Fibroblast of pulmonary artery (primary cell): Measurements from ENCODE around the gene MYL2.
A peak's percentile ranks its signal among the peaks of the same experiment; 100 is the strongest.

ENCODE experiments used
- DNase-seq: peaks from one replicate; pipeline ENCODE4 v3.0.0-alpha.2; 2010; ENCODE audit warnings: low read depth
- H3K4me3 ChIP-seq: replicated peaks from 2 replicates; pipeline ENCODE4 v1.5.1; 2011; ENCODE audit warnings: low read depth, mild to moderate bottlenecking, control low read depth, low read length, moderate library complexity
- CTCF ChIP-seq: IDR thresholded peaks from 2 replicates; pipeline ENCODE4 v1.5.1; 2011; ENCODE audit warnings: mild to moderate bottlenecking, control low read depth, low read length, inconsistent platforms; ENCODE audit errors: missing control alignments

Gene MYL2

GRCh38 chr12:110908377-110909152 is 11.8 kb downstream of the MYL2 start:
- H3K4me3 ChIP-seq = no peak overlapping the region
- DNase-seq = no peak
- no peak for TF ChIP-seq CTCF

GRCh38 chr12:110907583-110907982 is 12.8 kb downstream of the MYL2 start:
- no peak for DNase-seq
- TF ChIP-seq CTCF = no peak
- H3K4me3 ChIP-seq = no peak overlapping the region

- H3K4me3 ChIP-seq = no peak overlapping the region
- no peak for TF ChIP-seq CTCF
- peak; percentile 28 for DNase-seq
Observed at GRCh38 chr12:110906985-110907384, 13.4 kb downstream of the MYL2 start.

- TF ChIP-seq CTCF = no peak
- H3K4me3 ChIP-seq = no peak overlapping the region
- DNase-seq = no peak
Observed at GRCh38 chr12:110906516-110906915, 13.9 kb downstream of the MYL2 start.

- no peak overlapping the region for H3K4me3 ChIP-seq
- no peak for TF ChIP-seq CTCF
- DNase-seq = no peak
Observed at GRCh38 chr12:110906083-110906482, 14.3 kb downstream of the MYL2 start.

GRCh38 chr12:110903511-110903910 is 16.9 kb downstream of the MYL2 start:
- no peak for TF ChIP-seq CTCF
- H3K4me3 ChIP-seq = no peak overlapping the region
- no peak for DNase-seq

GRCh38 chr12:110901401-110901800 is 19.0 kb downstream of the MYL2 start:
- no peak for DNase-seq
- H3K4me3 ChIP-seq = no peak overlapping the region
- TF ChIP-seq CTCF = no peak
